ENCODE results near the gene PPP1R26.

PPP1R26 gene

GRCh38 chr9:135488527-135488926 is 8.9 kb downstream of the PPP1R26 start:
- no peak for FAIRE-seq

- no peak for FAIRE-seq
These were observed 9.8 kb downstream of the PPP1R26 start for GRCh38 chr9:135489188-135489906.

- no peak for FAIRE-seq
These were observed 10.7 kb downstream of the PPP1R26 start for GRCh38 chr9:135490166-135490870.

- no peak for FAIRE-seq
These were observed 11.4 kb downstream of the PPP1R26 start for GRCh38 chr9:135490980-135491464.

GRCh38 chr9:135491764-135492163 is 12.2 kb downstream of the PPP1R26 start:
- FAIRE-seq: no peak

- FAIRE-seq: no peak
These were observed 13.5 kb downstream of the PPP1R26 start for GRCh38 chr9:135492886-135493669.

GRCh38 chr9:135494791-135495559 is 15.4 kb downstream of the PPP1R26 start:
- no peak for FAIRE-seq

- FAIRE-seq: no peak
These were observed 19.0 kb downstream of the PPP1R26 start for GRCh38 chr9:135498381-135499126.

GRCh38 chr9:135499326-135500070 is 19.9 kb downstream of the PPP1R26 start:
- no peak for FAIRE-seq

GRCh38 chr9:135500071-135500524 is 20.5 kb downstream of the PPP1R26 start:
- FAIRE-seq: no peak

GRCh38 chr9:135500525-135501260 is 21.1 kb downstream of the PPP1R26 start, which contains the start of gene MRPS2:
Gene MRPS2 (plus strand): TSS chr9:135500682. CDS start chr9:135500711, 29 bp downstream.
- no peak for FAIRE-seq

GRCh38 chr9:135501261-135502167 is 21.9 kb downstream of the PPP1R26 start:
- no peak for FAIRE-seq

GRCh38 chr9:135502168-135502872 is 22.7 kb downstream of the PPP1R26 start:
- no peak for FAIRE-seq

GRCh38 chr9:135502873-135503321 is 23.3 kb downstream of the PPP1R26 start:
- no peak for FAIRE-seq

- no peak for FAIRE-seq
These were observed 24.0 kb downstream of the PPP1R26 start for GRCh38 chr9:135503371-135504261.

GRCh38 chr9:135504262-135505243 is 25.0 kb downstream of the PPP1R26 start:
- FAIRE-seq: no peak

All from islet of Langerhans (tissue), 1 donor.